ENCODE data around the gene NAGPA.

NAGPA gene

GRCh38 chr16:4976079-4976478, 57.7 kb downstream of the NAGPA start:
- no peak for DNase-seq (ENCODE audit: low read depth)
- TF ChIP-seq CTCF (IDR thresholded peaks at IDR 0.05; ENCODE audit: low read depth, low read length, missing control alignments), result no peak
- in situ Hi-C loops (cut with HindIII; ENCODE audit: low sequenced_read_pairs), result no loop called here
- no peak overlapping the region for H3K4me3 ChIP-seq (ENCODE audit: low read depth, low read length)

Data from astrocyte of the cerebellum (primary cell).